Measurements from ENCODE around the gene PPP1CC. TPM values are rescaled to one million over a fixed set of nuclear protein-coding genes. Genes with fewer than 3 reads are reported as not detected.

Gene PPP1CC
- total and polyA plus RNA-seq, 5 donors: 120 to 175 (median 157) TPM

Other genes starting within 250 kb of the PPP1CC start
- gene VPS29, start 240.8 kb downstream of the PPP1CC start, total RNA-seq: 100 to 1,000 TPM in 1 of 4 donors, 10 to 100 TPM in 3; 74.3 to 107 (median 85.0) TPM
- gene VPS29, start 240.8 kb downstream of the PPP1CC start, polyA plus RNA-seq: 151 TPM
- gene RAD9B, start 240.6 kb downstream of the PPP1CC start, total RNA-seq: 1 to 10 TPM in 3 of 4 donors, under 1 TPM in 1; 0.82 to 3.8 (median 1.8) TPM
- 0.36 TPM for gene RAD9B, start 240.6 kb downstream of the PPP1CC start, polyA plus RNA-seq
- 10 to 100 TPM; 46.6 to 82.8 (median 56.6) TPM for gene PPTC7, start 159.6 kb downstream of the PPP1CC start, total RNA-seq
- gene PPTC7, start 159.6 kb downstream of the PPP1CC start, polyA plus RNA-seq: 31.5 TPM
- gene TCTN1, start 128.8 kb downstream of the PPP1CC start, total RNA-seq: 10 to 100 TPM; 37.0 to 47.0 (median 42.4) TPM
- 33.7 TPM for gene TCTN1, start 128.8 kb downstream of the PPP1CC start, polyA plus RNA-seq
- 10 to 100 TPM; 11.3 to 33.4 (median 13.3) TPM for gene HVCN1, start 53.8 kb downstream of the PPP1CC start, total RNA-seq
- 18.2 TPM for gene HVCN1, start 53.8 kb downstream of the PPP1CC start, polyA plus RNA-seq
- gene CCDC63, start 104.1 kb upstream of the PPP1CC start, total RNA-seq: not detected
- not detected for gene CCDC63, start 104.1 kb upstream of the PPP1CC start, polyA plus RNA-seq
- gene MYL2, start 177.7 kb upstream of the PPP1CC start, total RNA-seq: 10 to 100 TPM; 24.0 to 36.1 (median 28.1) TPM
- gene MYL2, start 177.7 kb upstream of the PPP1CC start, polyA plus RNA-seq: 435 TPM

Data from right cardiac atrium (tissue), 5 donors.